Activated CD8-positive, alpha-beta memory T cell treated with anti-CD3 and anti-CD28 coated beads, Interleukin-2, amount 50 U/mL, for 1 hour (primary cell): ENCODE data around the gene MOB3B.
"Not testable (repeated sequence)": the region's sequence is repeated elsewhere in the genome, so short reads cannot be mapped to it uniquely, and the experiment has no call there.

Experiments
- DNase-seq: peaks from one replicate; pipeline ENCODE4 v3.0.0-alpha.2; 2020; ENCODE audit errors: extremely low read depth

Gene MOB3B

GRCh38 chr9:27518809-27519208 lies 10.8 kb downstream of the MOB3B start:
- DNase-seq, result no peak

DNA sequence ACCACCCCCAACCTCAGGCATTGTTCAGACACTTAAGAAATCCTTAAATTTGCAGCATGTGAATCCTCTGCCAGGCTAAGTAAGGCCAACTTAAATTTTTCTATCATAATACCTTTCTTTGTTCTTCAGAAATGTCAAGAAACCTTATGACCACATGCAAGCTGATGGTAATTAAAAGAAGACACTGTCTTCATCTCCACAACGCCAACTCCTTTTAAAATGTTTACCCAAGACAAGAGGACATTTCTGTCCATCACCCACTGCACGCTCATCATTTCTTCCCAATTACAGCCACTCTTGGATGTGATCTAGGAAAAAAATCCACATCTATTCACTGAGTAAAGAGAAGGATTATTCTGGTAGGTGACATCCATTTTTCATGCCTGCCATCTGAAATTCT lies 11.6 kb downstream of the MOB3B start:
- no peak for DNase-seq

GRCh38 chr9:27514551-27514950 lies 15.1 kb downstream of the MOB3B start:
- DNase-seq, result no peak

- no peak for DNase-seq
Measured at GRCh38 chr9:27511771-27512170, 17.8 kb downstream of the MOB3B start.

GRCh38 chr9:27510780-27511179 lies 18.8 kb downstream of the MOB3B start:
- DNase-seq, result no peak

DNA sequence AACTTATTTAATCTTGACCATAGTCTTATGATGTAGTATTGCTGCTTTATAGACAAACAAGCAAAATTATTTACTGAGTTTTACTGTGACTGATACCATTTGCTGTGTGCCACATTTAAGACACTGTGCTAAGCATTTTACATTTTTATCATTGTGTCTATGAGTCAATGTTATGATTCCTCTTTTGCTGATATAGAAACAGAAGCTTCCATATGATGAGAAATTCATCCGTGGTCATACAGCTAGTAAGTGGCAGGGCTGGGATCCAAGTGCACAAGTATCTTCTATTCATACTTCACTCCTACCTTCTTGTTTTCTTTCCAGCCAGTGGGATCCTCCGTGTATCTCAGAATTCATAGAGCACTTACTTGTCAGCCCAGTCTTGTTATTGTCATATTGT lies 22.6 kb downstream of the MOB3B start:
- DNase-seq, result no peak

DNA sequence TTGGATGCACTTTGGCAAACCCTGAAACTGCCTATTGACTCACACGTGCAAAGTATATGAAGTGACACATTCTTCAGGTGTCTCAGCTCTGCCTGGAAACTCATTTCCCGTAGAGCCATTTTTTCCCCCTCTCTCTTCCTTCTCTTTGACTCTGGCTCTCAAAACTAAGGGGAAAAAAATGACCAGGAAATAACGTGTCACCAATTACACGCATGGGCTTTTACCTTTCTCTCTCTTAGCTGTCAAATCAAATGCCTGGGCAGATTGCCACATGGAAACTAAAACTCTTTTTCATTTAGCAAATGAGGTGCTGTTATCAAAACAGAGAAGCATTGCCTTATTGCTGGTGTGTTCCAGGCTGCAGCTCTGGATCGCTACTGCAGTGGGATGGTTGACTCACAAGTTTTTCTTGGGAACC lies 23.9 kb downstream of the MOB3B start:
- DNase-seq, result no peak

- DNase-seq, result no peak
Measured at GRCh38 chr9:27504259-27504658, 25.4 kb downstream of the MOB3B start.

GRCh38 chr9:27503623-27504022 lies 26.0 kb downstream of the MOB3B start:
- DNase-seq, result no peak

- not testable (repeated sequence) for DNase-seq
Measured at GRCh38 chr9:27500902-27501301, 28.7 kb downstream of the MOB3B start.

GRCh38 chr9:27499451-27499850 lies 30.2 kb downstream of the MOB3B start:
- DNase-seq, result no peak

DNA sequence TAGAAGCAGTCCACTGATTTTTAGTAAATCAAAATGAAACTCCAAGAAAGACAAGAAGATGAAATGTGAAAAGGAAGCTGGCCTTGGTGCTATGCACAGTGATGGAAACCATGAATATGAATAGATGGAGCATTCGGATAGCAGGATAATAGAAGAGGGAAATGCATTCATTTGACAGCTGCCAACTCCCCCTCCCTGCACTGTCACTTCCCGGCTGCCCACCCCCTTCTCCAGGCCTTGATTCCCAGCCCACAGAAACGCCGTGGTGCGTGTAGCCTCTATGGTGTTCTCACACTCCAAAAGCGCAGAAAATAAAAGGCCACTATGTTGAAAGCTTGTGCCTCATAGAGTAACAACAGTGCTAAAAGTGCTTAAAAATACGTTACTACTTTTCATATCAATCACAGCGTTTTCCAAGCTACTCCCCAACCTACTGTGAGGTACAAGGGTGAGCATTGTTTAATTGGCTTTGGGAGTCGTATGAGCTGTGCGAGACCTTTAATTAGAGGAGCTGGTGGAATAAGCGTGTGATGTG lies 31.7 kb downstream of the MOB3B start:
- DNase-seq, result no peak

GRCh38 chr9:27496135-27496504 lies 33.5 kb downstream of the MOB3B start:
- DNase-seq, result no peak

DNA sequence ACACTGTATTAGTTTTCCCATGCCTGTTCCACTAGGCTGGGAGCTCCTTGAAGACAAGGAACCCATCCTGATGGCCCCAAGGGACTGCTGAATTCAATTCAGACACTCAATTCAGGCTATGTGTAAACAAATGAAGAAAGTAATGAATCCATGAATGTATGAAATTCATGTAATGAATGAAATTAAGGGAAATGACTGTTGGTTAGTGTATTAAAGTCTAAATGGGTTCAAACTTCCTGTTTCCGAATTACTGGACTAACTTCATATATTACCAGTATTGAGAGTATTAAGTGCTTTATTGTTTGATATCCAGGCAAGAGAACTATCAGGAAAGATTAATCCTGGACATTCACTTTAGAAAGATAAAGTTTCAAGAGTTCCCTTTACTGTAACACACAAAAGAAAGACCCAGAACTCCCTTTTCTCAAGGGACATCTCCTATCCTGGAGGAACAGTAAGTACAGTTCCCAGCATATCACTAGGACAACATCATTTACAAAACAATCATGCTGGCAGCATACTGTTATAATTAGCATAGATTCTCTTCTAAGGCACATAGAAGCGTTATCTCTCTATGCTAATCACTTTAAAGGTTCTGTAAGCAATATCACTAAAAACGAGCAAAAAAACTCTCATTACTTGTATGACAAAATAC lies 34.0 kb downstream of the MOB3B start:
- DNase-seq, result no peak

- DNase-seq, result no peak
Measured at GRCh38 chr9:27491154-27491553, 38.5 kb downstream of the MOB3B start.

DNA sequence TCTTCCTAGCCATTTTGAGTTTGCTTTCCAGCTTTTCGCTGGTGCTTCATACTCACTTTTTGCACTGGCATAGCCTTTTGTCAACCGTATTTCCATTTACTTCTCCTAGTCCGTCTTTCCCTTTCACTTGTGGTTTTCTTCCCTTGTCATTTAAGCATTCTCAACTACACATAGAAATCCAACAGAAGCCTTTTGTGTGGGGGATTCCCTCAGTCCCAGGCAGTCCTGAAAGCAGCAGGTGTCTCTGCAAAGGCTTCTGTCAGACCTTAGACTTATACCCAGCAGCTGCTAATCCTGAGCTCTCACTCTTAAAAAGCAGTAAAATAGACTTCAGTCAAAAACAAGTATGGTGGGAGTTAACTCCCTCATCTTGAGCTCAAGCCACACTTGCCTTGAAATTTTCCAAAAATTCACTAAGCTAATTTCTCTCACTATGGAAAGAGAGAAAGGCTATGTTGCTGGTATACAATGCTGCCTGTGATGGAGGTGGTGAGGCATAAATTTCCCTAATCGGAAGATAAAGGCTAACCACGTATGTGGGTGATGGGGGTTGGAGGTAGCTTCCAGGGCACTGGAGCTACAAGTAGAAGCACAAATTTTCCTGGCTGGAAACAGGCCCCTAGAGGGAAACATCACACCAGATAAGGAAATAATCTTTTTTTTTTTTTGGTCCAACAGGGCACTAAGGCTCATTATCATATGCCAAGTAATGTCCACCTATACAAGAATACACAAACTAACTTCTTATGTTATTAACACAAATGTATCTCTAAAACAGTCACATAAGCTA lies 40.3 kb downstream of the MOB3B start:
- DNase-seq, result no peak

- DNase-seq, result no peak
Measured at GRCh38 chr9:27487927-27488326, 41.7 kb downstream of the MOB3B start.

DNA sequence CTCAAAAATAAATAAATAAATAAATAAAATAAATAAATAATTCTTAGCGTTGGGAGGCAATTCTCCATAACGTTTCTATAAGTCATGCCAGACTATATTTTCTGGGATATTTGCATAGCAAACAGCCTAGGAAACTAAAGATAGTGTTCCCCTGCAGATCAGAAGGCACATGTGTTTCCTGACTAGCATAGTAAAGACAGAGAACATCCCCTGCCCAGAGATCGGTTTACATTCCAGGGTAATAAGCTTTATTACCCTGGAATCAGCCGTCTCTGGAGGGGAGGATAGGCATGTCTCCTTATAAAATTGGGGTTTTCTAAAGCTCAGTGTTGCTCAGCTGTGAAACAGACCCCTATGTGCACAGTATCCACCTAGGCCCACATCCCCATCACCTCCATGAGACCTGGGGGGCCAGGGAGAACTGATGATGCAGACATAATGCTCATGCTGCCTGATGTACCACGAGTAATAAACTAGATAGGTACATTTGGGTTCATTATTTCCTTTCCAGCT lies 42.4 kb downstream of the MOB3B start:
- no peak for DNase-seq

DNA sequence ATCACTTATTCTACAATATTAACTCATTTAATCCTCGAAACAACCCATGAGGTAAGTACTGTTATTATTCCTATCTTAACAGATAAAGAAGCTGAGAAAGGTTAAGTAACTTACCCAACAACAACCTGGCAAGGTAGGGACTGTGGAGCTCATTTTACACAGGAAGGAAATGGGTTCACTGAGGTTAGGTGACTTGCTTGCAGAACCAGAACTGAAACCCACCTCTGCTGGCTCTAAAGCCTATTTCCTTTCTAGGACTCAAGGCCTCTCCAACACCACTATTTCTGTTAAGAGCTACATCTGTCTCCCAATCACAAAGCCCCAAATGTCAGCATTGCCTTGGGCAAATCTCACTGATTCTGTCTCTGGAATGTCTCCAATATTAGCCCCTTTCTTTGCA lies 44.5 kb downstream of the MOB3B start:
- no peak for DNase-seq

- DNase-seq, result no peak
Measured at GRCh38 chr9:27483576-27483975, 46.0 kb downstream of the MOB3B start.

DNA sequence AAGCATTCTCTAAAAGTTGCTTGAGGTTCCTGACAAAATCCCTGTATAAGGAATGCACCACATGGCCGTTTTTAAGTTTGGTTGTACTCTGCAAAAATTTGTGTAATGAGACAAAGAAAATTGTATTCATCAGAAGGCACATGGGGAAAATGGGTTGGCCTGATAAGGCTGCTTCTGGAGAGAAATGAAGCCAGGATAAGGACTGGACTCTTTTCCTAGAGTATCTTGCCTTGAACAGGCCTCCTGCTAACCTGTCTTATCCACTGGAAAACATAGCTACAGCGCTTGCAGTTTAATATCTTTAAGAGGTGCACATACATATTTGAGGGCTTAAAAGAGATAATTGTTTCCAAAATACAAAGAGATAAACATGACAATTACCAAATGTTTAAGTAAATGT lies 46.9 kb downstream of the MOB3B start:
- no peak for DNase-seq

DNA sequence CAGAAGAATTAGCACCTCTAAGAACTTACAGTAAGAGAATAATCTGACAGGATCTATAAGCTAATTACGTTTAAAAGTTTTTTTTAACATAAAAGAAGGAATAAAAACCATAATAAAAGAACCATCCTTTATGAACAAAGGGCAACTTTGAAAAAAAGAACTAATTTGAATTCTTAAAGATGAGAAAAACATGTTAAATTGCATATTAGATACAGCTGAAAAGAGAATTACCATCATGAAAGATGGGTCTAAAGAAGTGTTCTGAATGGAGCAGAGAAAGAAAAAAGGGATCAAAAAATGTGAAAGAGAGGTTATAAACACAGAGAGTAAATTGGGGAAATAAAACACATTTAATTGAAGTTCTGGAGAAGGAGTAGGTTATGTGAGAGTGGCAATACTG lies 51.3 kb downstream of the MOB3B start:
- DNase-seq, result no peak

DNA sequence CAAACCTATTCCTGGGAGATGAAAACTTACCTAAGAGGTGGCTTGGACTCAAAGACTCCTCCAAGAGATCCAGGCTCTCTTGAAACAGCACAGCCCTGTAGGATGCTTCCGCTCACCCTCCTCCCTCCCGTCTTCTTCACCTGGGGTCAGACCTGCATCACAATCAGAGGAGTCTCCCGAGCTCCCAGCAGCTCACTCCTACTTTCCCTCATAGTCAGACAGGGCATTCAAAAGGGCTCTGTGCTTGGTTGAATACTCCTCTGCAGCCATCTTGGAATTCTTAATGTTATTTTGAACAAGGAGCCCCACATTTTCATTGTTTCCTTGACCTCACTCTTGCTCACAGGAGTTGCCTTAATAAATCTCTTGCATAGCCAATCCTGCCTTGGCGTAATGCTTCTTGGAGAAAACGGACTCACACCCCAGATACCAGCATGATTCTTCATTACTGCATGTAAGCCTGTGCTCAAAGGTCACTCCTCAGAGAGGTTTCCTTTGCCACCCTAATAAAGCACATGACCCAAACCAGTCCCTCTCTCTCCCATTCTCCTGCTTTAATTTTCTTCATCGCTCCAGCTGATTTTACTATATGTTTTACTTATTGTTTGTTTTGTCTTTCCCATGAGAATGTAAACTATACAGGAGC lies 52.6 kb downstream of the MOB3B start:
- DNase-seq, result no peak
